HG03460 (cell line): ENCODE results near the gene ST3GAL4.

Experiments used
- ATAC-seq: cut with Tn5 transposase; IDR thresholded peaks from one replicate; pipeline ENCODE4 v1.9.1; 2021; ENCODE audit not compliant: unreplicated experiment

The ST3GAL4 gene

DNA sequence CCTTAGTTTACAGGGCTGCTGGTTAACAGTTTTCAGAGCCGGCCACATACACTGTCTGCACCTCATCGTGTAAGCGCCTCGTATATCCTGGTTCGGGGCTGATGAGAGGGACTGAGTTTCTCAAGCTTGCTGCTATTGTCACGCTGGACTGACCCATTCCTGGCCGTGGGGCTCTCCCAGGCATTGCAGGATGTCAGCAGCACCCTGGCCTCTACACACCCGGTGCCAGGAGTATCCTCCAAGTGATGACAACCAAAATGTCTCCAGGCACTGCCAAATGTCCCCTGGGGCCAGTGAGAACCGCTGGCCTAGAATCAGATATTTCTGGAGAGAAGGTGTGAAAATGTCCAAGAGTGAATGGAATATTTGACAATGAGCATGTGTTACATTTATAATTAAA is 82.8 kb downstream of the ST3GAL4 start:
- ATAC-seq = no peak

DNA sequence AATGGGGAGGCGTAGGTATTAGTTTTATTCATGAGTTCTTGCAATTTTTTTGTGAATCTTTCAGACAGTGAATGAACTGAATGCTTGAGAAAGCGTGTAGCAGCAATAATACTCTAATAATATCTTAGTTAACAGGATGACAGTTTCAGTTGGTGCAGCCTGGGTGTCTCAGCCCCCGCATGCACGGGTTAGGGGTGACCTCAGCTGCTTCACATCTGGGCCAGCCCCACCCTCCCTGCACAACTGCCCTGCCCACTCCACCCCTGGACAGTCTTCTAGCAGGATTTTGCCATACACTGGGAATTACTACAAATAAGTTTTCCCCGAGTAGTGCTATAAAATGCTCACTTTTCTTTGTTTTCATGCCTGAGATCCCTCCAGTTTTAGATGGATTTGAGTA is 83.2 kb downstream of the ST3GAL4 start:
- ATAC-seq = no peak

DNA sequence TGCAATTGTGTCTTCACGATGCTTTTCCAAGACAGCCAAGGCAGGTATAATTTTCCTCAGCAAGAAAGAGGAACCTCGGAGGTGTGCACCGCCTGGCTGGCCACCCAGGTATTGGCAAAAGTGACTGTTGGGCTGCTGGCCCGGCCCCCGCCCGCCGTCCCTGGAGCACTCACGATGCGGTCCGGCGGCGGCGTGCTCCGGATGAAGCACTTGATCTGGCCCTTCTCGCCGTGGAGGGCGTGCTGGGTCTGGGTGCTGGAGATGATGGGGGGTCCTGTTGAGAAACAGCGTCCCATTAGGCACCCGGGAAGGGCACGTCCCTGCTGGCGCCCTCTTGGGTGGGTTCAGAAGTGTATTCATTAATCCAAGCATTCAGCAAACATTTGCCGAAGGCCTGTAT is 84.8 kb downstream of the ST3GAL4 start:
- ATAC-seq = no peak

DNA sequence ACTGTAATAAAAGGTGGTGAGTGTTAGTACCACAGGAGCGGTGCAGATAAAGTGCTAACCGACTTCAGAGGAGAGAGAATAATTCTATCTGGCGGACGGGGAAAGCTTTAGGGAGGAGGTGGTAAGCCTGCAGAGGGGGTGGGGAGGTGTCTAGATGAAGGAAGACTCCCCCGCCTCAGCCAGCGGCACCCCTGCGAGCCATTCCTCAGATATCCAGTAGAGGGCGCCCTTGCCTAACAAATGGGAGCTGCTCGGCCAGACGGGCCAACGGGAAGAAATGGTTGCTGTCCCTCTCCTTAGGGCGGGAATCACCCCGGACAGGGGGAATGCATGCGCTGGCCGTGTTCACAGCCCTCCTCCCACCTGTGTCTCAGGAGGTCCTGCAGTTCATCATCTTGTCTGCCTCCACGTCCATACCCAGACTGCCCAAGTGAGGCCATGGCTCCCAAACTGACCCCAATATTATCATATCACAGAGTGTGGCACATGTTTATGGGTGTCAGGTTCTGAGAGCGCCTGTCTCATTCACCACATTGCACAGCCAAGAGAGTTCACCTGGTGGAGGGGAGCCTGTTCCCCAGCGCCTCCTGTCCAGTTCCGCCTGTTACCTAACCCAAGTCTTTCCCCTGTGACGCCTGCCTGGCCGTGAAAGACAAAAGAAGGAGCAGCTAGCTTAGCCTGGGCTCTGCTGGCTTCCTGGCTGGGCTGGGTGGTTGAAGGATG is 85.5 kb downstream of the ST3GAL4 start:
- ATAC-seq = peak; percentile 66

DNA sequence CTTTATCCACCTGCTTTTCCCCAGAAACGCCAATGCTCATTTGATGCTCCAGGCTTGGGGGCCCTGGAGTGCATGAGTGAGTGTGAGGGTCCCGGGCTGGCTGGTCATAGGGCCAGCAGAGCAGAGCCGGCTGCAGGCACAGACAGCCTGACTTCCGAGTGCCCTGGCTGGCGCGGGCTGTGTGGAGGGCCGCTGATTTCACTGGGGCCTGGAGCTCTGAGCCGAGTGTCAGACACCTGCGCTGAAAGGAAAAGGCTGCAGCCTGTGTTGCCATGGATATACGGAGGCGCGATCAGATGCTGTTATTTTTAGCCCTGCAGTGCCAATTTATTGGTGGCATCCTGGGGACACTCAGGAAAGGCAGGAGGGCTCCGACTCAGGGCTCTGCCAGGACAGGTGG is 87.6 kb downstream of the ST3GAL4 start:
- no peak for ATAC-seq

DNA sequence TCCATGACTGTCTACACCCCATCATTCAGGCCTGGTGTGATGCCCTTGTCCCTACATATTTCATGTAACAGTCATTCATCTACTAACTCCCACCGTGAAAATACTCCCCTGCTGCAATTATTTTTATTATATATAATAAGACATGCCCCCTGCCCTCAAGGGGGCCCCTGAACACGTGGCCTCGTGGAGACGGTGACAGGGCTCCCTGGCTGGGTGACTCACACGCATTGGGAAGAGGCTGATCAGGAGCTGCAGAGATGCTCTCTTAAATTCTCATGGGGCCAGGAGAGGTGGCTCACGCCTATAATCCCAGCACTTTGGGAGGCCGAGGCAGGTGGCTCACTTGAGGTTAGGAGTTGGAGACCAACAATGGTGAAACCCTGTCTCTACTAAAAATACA is 88.6 kb downstream of the ST3GAL4 start:
- no peak for ATAC-seq

DNA sequence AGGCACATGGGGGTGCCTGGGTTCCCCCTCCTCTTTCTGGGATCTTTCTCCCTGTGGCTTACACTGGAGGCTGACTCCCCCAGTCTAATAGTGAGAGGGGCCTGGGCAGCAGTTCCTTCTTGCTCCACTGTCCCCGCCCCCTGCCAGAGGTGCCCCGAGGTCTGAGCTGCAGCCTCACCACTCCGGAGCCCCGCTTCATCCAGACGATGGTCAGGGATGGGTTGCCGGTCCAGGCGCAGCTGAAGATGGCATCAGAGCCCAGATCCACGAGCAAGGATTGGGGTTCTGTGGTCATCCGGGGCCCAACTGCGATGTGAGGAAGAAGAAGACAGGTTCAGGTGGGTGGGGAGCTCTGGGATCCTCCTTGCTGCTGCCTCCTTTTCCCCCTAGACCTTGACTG is 91.1 kb downstream of the ST3GAL4 start:
- no peak for ATAC-seq

DNA sequence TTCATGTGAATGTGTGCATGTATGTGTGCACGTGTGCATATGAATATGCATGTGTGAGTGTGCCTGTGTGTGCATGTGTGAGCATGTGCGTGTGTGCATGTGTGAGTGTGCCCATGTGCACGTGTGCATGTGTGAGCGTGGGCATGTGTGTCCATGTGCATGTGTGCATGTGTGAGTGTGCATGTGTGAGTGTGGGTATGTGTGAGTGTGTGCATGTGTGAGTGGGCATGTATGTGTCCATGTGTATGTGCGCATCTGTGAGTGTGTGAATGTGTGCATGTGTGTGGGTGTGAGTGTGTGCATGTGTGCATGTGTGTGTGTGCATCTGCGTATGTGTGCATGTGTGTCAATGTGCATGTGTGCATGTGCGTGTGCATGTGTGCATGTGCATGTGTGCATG is 94.7 kb downstream of the ST3GAL4 start:
- no peak for ATAC-seq

DNA sequence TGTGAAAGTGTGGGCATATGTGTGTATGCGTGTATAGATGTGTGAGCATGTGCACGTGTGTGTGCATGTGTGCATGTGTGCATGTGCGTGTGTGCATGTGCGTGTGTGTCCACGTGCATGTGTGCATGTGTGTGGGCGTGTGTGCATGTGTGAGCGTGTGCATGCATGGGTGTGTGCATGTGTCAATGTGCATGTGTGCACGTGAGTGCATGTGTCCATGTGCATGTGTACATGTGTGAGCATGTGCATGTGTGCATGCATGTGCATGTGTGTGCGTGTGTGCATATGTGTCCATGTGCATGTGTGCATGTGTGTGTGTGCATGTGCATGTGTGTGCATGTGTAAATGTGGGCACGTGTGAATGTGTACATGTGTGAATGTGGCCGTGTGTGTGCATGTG is 95.3 kb downstream of the ST3GAL4 start:
- ATAC-seq = no peak

DNA sequence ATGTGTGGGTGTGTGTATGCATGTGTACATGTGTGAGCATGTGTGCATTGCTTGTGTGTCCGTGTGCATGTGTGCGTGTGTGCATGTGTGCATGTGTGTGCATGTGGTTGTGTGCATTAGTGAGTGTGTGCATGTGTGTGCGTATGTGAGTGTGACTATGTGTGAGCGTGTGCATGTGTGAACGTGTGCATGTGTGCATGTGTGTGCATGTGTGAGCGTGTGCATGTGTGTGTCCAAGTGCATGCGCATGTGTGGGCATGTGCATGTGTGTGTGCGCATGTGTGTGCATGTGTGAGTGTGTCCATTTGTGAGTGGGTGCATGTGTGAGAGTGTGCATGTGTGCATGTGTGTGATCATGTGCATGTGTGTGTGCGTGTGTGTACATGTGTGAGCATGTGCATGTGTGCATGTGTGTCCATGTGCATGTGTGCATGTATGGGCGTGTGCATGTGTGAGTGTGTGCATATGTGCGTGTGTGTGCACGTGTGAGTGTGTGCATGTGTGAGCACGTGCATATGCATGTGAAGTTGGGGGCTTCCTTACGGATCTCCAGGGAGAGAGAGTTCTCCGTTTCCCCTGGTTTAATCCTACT is 95.8 kb downstream of the ST3GAL4 start:
- ATAC-seq = no peak

DNA sequence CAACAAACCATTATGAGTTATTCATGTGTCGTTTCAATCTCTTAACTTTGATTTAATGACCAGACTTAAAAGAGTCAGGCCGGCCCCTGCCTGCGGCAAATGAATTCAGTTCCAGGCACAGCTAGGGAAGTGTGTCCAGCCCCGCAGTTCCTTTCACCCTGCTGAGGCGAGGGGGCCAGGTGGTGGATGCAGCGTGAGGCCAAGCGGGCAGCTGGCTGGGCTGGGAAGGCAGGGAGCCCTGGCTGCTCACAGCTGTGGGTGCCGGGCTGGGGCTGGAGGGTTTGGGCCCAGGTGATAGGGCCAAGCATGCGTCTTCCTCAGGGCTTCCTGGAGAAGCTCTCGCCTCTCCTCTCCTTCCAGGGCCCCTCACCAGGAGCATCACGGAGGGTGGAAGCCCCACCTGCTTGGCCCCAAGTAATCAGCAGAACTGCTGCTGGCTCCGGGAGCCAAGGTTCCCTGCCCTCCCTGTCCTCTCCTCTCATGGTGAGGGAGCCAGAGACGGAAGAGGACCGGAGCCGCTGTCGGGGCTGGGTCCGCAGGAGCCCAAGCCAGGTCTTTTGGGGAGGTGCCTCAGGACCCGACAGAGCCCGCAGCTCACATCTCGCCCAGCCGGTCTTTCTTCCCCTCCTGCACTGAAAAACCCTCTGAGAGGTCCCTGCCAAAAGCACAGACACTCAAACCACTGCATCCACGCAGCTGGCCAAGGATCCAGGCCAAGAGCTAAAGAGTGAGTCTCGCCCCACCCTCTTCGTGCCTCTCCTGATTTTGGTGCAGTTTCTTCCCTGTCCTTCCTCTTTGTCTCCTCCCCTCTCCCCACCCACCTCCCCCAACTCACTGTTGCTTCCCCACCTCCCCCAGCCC is 97.0 kb downstream of the ST3GAL4 start:
- no peak for ATAC-seq

DNA sequence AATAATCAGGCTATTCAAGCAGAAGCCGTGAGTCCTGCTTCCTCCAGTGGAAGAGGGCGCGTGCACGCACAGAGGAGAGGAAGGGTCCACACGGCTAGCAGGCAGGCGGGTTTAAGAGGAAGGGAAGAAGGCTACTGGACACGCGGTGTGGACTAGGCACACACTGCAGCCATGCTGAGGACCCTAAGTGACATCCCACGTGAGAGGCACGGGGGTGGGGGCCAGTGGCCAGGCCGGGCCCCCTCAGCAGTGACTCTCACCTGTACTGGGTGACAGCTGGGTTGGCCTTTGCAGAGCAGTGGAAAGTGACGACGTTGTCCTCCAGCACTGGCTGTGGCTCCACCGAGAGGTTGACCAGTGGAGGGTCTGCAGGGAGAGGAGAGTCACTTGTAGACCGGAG is 100.6 kb downstream of the ST3GAL4 start:
- no peak for ATAC-seq

DNA sequence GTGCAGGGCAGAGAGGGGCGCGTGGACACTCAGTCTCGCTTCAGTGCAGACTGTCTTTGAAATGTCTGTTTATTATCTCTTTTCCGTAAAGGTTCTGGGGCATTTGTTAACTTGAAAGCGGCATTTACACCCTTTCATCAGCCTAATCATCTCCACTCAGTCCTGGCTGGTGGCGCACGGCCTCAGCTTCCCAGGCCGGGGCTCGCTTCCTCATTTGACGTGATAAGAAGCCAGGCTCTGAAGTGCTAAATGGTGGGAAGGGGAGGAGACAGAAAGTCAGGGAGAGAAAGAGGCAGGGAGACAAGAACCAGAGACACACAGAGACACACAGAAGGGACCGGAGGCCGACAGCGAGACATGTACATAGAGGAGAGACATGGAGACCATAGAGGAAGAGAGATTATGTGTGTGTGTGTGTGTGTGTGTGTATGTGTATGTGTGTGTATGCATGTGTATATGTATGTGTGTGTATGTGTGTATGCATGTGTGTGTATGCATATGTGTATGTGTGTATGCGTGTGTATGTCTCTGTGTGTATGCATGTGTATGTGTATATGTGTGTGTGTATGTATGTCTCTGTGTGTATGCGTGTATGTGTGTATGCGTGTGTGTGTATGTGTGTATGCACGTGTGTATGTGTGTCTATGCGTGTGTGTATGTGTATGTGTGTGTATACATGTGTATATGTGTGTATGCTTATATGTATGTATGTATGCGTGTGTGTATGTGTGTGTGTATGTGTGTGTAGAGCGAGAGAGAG is 101.5 kb downstream of the ST3GAL4 start:
- no peak for ATAC-seq

DNA sequence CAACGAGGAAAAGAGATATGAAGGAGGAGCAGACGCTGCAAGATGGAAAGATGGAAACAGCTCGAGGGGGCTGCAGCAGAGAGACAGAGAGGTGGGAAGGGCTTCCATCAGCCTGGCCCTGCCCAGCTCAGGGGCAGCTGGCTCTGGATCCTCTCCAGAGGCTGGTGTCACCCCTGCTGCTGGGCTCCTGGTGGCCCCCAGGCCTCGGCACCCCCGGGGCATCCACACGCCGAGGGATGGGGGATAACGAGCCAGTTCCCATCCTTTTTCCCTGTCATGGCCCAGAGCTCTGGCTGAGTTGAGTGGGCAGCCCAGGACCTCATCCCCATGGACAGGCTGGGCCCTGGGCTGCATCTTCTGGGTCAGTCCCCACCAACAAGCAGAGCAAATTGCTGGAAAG is 102.3 kb downstream of the ST3GAL4 start:
- no peak for ATAC-seq

DNA sequence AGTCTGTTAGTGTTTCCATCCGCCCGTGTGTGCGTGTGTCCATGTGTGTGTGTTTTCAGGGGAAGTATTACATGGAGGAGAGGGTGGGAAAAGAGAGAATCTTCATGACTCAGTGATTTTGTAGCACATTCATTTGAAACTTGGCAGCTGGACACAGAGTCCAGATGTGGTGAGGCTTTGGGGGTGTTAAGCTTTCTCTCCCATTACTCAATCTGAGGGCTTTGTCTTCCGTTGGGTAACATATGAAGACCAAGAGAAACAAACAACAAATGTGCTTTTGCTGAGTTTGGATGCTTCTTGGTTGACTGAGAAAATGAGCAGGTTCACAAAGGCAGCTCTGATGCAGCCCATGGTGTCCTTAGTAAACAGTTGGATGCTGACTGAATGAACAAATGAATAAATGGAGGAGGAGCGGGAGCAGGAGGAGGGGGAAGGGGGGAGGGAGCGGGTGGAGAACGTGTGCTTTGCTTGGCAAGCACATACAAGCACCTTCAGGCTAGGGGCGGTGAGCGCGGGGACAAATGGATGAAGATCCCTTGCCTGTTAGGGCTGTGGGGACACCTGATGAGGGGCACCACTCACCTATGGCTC is 104.3 kb downstream of the ST3GAL4 start:
- no peak for ATAC-seq

DNA sequence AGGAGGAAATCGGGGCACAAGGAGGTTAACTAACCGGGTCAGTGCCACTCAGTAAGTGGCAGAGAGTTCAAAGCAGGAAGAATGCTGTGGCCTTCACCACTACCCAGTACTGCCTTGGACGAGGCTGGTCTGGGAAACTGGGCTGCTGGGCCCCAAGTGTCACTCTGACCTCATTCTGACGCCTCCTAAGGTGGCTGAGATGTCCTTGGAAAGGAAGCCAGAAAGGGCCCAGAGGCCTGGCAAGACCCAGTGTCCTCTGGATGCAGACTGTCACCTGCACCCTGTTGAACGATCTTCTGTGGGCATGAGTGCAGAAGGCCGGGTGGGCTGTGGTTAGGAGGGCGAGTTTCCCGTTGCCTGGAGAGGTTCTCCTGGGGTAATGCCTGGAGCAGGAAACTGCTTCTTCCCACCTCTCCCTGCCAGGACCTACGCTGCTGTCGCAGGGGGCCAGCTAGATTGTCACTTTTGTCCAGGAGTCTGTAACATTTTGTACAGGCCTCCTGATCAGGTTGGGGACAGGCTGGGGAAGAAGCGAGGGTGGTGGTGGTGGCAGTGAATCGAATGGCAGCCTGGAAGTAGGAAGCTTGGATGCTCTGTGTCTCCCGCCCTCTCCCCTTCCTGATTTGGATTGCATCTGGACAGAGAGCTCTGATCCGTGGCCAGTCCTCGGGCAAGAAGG is 105.1 kb downstream of the ST3GAL4 start:
- no peak for ATAC-seq

DNA sequence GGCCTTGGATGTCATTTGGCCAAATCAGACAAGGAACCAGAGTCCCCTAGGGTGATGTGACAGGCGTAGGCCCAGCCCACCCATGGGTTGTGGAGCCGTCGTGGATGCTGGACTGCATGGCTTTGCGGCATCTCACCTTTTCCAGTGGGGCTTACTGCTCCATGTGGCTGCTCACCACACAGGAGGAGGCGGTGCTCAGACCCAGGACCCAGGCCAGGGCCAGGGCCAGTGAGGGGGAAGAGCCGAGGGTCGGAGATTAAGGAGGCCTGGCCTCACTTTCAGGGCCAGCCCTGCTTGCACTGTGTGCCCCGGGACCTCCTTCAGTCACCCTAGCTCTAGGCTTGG is 105.6 kb downstream of the ST3GAL4 start:
- no peak for ATAC-seq

DNA sequence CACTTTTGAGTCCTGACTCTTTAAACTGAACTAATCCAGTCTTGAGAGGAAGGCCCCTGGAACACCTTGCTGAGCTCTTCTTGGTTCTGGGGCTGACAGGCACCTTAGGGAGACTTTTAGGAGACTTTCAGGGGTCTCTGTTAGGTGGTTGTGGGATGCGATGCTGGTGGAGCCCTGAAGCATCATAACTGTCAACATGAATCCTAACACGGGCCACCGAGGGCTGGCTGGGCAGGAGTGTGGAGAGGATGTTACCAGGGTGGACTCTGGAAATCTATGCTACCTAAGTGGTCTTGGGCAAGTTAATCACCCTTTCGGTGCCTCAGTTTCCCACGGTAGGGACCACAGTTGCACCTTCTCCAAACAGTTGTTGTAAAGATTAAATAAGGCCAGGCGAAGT is 106.5 kb downstream of the ST3GAL4 start:
- ATAC-seq = no peak

DNA sequence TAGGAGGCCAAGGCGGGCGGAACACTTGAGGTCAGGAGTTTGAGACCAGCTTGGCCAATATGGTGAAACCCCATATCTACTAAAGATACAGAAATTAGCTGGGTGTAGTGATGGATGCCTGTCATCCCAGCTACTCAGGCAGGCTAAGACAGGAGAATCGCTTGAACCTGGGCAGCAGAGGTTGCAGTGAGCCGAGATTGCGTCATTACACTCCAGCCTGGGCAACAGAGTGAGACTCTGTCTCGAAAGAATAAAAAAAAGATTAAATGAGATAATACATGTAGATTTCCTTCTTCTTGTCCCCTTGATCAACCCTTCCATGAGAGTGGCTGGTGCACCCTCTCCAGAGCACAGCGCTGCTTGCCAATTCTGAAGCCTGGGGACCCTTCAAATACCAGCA is 106.9 kb downstream of the ST3GAL4 start:
- no peak for ATAC-seq
